Fibroblast of villous mesenchyme (primary cell): Measurements from ENCODE around the gene ZNF430. TPM values are rescaled to one million over a fixed set of nuclear protein-coding genes. Genes with fewer than 3 reads are reported as not detected.
A peak's percentile ranks its signal among the peaks of the same experiment; 100 is the strongest.

Experiments
- DNase-seq: peaks from one replicate; pipeline ENCODE4 v3.0.0-alpha.2; 2010; ENCODE audit warnings: low read depth
- H3K4me3 ChIP-seq: 2 replicates; pipeline ENCODE4 v1.5.1; 2011; ENCODE audit warnings: low read depth, mild to moderate bottlenecking, low read length
- small RNA-seq: library from RNA; depleted of rRNA; stranded (forward); fragments of <200 nt; gene quantifications from one replicate; pipeline ENCODE3, GENCODE V24; 2012
- total RNA-seq: library from RNA; depleted of rRNA; stranded (reverse); fragments of >200 nt; gene quantifications from 2 replicates; pipeline ENCODE4 v1.2.3, GENCODE V29; 2012
- TF ChIP-seq, protein P1 (sequence below): IDR thresholded peaks from 2 replicates; pipeline ENCODE4 v1.5.1; 2012; ENCODE audit warnings: low read depth, mild to moderate bottlenecking, low read length; ENCODE audit not compliant: insufficient read depth

The ZNF430 gene
- total RNA-seq, 1 donor: 11.7 TPM

DNA sequence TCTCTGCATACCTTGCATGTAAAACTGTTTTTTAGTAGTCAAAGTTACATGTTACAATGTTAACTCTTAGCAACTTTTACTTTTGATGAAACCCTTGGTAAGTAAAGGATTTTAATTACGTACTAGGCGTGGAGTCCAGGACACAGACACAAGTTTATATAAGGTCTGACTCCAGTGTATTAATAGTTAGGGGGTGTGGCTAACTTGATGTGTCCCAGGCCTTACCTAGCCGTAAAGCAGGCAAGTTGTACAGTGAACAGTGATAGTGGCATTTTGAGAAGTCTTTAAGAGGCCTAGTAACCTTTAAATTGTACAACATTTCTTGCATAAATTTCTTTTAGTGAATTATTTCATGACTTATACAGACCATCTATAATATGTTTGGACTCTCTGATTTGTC, 67.4 kb downstream of the ZNF430 start:
- TF ChIP-seq, protein P1, sequence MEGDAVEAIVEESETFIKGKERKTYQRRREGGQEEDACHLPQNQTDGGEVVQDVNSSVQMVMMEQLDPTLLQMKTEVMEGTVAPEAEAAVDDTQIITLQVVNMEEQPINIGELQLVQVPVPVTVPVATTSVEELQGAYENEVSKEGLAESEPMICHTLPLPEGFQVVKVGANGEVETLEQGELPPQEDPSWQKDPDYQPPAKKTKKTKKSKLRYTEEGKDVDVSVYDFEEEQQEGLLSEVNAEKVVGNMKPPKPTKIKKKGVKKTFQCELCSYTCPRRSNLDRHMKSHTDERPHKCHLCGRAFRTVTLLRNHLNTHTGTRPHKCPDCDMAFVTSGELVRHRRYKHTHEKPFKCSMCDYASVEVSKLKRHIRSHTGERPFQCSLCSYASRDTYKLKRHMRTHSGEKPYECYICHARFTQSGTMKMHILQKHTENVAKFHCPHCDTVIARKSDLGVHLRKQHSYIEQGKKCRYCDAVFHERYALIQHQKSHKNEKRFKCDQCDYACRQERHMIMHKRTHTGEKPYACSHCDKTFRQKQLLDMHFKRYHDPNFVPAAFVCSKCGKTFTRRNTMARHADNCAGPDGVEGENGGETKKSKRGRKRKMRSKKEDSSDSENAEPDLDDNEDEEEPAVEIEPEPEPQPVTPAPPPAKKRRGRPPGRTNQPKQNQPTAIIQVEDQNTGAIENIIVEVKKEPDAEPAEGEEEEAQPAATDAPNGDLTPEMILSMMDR: no peak
- H3K4me3 ChIP-seq: no peak overlapping the region
- no peak for DNase-seq

DNA sequence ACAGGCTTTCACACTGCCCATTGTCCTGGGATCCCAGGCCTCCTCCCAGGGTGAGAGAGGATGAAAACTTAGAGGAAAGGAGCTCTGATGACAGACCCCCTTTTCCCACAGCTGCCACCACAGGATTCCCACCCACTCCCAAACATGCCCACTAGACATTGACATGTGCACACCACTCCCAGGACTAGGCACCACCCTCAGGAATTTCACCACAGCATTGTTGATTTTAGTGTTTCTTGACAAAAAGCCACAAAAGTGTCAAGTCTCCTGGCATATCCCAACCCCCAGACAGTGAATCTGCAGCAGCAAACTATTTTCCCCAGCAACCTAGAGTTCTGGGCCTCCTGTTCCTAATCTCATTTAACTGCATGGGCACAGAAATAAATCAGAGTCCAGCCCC, 71.7 kb downstream of the ZNF430 start:
- TF ChIP-seq, protein P1: no peak
- DNase-seq: peak; percentile 25
- no peak overlapping the region for H3K4me3 ChIP-seq

DNA sequence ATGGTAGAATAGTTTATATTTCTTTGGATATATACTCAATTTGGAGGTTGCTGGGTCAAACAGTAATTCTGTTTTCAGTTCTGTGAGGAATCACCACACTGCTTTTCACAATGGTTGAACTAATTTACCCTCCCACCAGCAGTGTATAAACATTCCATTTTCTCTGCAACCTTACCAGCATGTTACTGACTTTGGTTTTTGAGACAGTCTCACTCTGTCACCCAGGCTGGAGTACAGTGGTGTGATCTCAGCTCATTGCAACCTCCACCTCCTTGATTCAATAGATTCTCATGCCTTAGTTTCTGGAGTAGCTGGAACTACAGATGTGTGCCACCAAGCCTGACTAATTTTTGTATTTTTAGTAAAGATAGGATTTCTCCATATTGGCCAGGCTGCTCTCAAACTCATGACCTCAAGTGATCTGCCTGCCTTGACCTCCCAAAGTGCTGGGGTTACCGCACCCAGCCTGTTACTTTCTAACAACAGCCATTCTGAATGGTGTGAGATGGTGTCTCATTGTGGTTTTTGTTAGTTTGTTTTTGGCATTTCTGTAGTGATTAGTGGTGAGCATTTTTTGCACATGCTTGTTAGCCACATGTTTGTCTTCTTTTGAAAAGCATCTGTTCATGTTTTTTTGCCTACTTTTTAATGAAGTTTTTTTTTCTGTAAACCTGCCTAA, 74.0 kb downstream of the ZNF430 start:
- H3K4me3 ChIP-seq: no peak overlapping the region
- peak; percentile 42 for DNase-seq
- TF ChIP-seq, protein P1: no peak

DNA sequence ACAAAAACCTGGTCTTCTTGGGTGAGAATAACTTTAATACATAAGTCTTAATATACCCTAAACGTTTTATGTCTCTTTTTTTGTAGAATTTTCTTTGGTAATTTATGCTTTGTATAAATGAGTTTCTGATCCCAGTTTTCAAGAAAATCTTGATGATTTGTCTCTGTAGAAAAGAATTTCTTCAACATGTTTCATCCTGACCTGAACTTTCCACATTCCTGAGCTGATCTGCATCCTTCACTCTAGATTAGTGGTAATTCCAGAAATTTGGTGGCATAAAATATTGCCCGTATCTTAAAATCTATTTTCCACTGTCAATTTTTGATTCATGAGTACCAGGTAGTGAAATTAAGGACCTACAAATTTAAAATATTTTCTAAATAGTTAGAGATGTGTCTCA, 77.8 kb downstream of the ZNF430 start:
- H3K4me3 ChIP-seq: no peak overlapping the region
- TF ChIP-seq, protein P1: no peak
- DNase-seq: no peak

DNA sequence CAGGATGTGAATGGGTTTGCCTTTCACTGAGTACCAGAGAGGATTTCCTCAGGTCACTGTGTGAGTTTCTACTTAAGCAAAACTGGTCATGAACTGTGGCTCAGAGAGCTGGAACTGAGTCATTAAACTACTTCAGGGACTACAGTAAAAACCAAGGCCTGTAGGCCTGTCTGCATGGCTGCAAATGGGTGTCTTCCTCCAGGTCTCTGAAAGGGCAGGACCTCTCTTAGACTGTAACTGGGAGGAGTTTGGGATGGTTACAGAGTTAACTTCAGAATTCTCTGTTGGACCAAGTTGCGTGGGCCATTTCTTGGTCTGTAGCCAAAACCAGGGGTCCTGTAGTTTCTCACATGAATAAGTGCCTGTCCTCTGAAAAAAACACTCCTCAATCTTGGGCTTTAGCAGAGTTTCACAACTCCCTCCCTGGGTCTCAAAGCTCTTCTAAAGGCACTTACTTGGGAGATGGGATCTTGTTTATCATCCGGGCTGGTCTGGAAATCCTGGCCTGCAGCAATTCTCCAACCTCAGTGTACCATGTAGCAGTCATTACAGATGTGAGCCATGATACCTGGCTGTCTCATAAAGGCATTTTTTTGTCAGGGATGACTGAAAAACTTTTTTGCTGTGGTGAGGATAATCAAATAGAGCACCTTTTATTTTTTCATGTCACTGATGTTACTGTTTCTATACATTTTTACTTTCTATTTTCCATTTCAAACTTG, 81.2 kb downstream of the ZNF430 start:
- DNase-seq: peak; percentile 70
- TF ChIP-seq, protein P1: no peak
- H3K4me3 ChIP-seq: no peak overlapping the region

DNA sequence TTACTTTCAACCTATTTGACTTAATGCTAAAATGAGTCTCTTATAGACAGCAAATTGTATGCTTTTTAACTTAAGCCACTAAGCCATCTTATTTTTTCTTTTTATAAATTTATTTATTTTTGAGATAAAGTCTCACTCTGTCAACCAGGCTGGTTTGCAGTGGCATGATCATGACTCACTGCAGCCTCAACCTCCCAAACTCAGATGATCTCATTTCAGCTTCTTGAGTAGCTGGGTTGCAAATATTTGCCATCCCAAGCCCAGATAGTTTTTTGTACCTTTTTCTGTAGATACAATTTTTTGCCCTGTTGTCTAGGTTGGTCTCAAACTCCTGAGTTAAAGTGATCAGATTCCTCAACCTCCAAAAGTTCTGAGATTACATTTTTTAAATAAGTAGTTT, 88.7 kb downstream of the ZNF430 start:
- TF ChIP-seq, protein P1: no peak
- DNase-seq: no peak
- no peak overlapping the region for H3K4me3 ChIP-seq

Small RNAs within 50 kb of the gene (small RNA-seq; reads per million reads assigned to genes)
- not detected for gene AC008739.3

Other genes starting within 250 kb of the ZNF430 start
- gene ZNF66, start 244.4 kb upstream of the ZNF430 start, total RNA-seq: 1.7 and 3.2 TPM in 2 replicates
- gene ZNF85, start 97.4 kb upstream of the ZNF430 start, total RNA-seq: 5.5 and 7.8 TPM in 2 replicates
- gene ZNF714, start 61.5 kb downstream of the ZNF430 start, total RNA-seq: 8.4 and 13.8 TPM in 2 replicates
- 7.1 and 9.9 TPM in 2 replicates for gene ZNF431, start 121.4 kb downstream of the ZNF430 start, total RNA-seq